Measurements from ENCODE around the gene CAP2.
"Not testable (repeated sequence)": the region's sequence is repeated elsewhere in the genome, so short reads cannot be mapped to it uniquely, and the experiment has no call there.

Gene CAP2

GRCh38 chr6:17501982-17502704 is 108.7 kb downstream of the CAP2 start:
- DNase-seq (ENCODE audit: low read depth in 2 of 2): no peak

DNA sequence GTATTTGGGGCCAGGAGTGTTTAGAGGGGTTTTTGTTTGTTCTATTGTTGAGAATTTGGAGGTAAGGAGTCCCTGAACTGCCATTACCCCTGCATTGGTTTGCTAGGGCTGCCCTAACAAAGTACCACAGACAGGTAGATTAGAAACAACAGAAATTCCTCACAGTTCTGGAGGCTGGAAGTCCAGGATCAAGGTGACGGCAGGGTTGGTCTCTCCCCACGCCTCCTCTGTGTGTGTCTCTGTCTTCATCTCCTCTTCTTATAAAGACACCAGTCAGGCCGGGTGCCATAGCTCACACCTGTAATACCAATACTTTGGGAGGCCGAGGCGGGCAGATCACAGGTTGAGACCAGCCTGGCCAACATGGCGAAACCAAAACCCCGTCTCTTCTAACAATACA is 109.7 kb downstream of the CAP2 start:
- no peak for DNase-seq (ENCODE audit: low read depth in 2 of 2)

DNA sequence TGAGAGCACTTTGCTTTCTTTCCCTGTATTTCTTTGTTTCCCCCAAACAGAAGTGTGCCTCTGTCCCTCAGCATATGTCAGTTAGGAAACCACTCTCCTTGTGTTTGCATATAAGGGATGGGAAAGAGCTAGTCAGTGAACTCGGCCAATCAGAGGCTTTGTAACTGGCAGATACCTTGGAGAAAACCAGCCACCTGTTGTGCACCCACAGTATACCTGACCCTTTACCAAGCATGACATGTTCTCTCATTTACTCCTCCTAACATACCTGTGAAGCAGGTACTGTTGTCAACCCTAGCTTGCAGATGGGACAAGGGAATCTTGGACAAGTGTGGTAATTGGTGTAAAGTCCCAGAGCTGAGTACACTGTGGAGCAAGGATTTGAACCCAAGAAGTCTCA is 110.6 kb downstream of the CAP2 start:
- no peak for DNase-seq (ENCODE audit: low read depth in 2 of 2)

DNA sequence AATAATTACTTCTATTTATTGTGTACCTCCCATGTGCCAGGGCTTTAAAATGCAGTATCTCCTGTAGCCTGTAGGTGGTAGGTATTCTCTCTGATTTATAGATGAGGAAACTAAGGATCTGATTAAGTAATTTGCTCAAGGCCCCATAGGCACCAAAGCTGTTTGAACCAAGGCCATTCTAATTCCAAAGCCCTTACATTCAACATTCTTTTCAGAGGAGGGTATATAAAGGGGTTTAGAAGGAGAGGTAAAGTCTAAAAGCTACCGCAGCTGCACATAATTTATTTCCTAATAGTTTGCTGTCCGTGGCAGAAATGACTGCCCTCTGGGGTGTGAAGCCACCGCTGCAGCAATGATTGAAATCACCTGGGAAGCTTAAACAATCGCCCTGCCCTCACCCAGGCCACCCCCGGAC is 111.7 kb downstream of the CAP2 start:
- no peak for DNase-seq (ENCODE audit: low read depth in 2 of 2)

DNA sequence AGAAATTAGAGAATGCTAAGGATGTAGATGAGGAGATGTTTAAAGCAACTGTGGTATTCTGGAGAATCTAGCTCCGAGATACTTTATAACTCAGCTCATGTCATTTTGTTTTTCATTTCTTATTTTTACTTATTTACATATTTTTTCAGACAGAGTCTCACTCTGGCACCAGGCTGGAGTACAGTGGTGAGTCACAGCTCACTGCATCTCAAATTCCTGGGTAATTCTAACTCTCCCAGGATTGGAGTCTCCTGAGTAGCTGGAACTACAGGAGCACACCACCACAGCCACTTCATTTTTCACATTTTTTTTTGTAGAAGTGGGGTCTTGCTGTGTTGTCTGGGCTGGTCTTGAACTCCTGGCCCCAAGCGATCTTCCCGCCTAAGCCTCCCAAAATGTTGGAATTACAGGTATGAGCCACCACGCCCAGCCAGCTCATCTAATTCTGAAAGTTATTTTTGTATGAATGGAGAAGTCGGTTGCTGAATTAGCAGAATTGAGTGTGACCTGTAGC is 112.4 kb downstream of the CAP2 start:
- DNase-seq (ENCODE audit: low read depth in 2 of 2): no peak

DNA sequence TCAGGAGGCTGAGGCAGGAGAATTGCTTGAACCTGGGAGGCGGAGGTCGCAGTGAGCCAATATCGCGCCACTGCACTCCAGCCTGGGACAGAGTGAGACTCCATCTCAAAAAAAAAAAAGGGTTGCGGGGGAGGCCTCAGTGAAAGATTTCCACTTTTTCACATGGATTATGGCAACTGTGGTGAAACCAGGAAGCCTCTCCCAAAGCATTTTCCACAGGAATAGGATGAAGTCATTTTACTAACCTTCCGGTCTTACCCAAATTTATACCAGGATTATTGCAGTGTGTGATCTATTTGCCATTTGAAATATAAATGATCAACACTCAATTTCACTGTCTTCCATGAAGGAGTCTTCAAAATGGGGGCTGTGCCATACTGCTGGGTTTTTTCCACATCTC is 113.1 kb downstream of the CAP2 start:
- no peak for DNase-seq (ENCODE audit: low read depth in 2 of 2)

GRCh38 chr6:17506962-17507361 is 113.6 kb downstream of the CAP2 start:
- DNase-seq (ENCODE audit: low read depth in 2 of 2): no peak

DNA sequence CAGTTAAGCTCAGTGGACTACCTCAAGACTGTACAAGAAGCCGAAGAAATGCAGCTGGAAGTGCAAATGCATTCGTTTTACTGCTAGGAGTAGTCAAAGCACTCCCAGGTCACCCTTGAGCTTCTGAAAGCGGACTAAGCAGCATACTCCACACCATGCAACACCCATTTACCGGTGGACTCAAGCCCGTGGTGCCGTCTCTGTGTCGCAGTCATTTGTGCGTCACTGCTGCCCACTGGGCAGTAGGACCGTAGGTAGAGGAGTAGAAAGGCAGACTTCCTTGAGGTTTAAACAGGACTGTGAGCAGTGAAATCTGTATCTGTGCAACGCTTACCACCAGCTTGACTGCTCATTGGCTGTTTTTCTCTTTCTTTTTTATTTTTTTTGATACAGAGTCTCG is 117.7 kb downstream of the CAP2 start:
- DNase-seq (ENCODE audit: low read depth in 2 of 2): no peak

DNA sequence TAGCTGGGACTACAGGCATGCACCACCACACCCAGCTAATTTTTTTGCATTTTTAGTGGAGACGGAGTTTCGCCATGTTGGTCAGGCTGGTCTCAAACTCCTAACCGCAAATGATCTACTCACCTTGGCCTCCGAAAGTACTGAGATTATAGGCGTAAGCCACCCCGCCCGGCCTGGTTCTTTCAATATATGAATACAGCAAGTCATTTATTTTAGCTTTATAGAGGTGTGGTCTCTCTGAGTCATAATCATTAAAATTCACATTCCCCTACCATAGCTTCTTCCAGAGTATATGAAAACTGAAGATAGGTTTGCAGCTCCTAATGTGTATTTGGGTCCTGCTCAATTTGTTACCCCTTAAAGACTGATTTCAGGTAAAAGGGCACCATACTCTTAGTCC is 118.2 kb downstream of the CAP2 start:
- DNase-seq (ENCODE audit: low read depth in 2 of 2): no peak

DNA sequence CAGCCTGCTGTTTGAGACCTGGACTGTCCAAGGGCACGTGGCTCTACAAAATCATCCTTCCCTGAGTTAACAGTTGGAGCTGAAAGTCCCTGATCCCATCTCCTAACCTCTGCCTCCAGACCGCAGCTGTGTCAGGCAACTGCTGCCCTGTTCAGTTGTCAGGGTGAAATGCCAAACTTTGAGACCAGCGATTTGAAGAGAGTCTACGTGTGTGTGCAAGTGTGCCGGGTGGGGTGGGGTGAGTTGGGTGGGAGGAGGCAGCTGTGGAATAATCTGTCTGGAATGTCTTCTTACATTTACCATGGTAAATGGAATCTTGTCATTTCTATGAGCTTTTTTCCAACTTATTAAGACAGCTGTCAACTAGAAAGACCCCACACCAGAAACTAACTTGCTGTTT is 125.7 kb downstream of the CAP2 start:
- DNase-seq (ENCODE audit: low read depth in 2 of 2): no peak

DNA sequence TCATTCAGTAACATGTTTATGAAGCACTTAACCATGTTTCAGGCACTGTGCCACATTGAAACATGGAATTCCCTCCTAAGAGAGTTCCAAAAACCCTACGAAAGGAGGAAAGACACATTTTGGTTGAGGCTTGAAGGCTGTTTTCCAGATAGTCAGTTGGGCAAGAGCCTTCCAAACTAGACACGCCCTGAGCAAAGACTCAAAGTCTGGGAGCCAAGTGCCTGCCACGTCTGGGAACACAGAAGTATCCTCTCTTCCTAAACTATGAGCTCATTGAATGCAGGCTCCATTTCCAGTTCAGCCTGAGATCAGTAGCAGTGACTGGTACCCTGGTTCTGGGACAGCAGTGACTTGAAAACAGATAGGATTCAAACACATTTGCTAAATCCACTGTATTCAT is 132.2 kb downstream of the CAP2 start:
- no peak for DNase-seq (ENCODE audit: low read depth in 2 of 2)

DNA sequence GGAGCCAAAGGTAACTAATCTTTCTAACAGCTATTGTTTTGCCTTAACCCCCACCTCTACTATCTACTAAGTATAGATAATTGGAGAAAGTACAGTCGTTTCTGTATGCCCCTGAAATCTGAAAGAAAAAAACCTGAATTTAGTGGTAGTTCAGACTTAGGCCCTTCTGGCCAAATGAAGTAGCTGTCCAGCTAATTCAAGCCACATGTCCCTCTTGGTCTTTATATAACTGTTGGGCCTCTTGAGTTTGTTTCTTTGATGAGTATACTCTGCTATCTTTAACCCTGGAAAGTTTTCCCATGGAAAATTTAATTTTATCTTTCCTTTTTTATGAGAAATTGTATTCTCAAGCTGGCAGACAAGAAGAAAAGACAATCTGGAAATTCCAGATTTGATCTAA is 133.7 kb downstream of the CAP2 start:
- no peak for DNase-seq (ENCODE audit: low read depth in 2 of 2)

DNA sequence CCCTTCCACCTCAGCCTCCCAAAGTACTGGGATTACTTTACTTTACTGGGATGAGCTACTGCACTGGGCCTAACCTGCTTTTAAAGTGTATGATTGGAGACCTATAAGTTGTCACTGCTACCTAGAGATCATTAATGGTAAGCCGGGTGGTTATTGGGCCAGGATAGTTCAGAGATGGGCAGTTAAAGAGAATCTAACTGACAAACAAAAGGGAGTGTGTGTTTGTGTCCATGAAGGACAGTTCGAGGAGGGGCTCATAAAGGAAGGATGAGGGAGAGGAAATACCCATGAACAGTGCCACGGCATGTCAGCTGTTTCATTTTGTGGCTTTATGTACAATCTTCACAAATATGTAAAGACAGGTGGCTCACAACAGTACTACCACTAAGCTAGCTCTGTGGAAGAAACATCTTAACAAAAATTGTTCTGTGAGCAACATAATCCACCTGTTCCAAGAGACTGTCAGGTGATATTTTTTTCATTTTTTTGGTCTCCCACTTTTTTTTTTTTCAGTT is 137.0 kb downstream of the CAP2 start:
- no peak for DNase-seq (ENCODE audit: low read depth in 2 of 2)

DNA sequence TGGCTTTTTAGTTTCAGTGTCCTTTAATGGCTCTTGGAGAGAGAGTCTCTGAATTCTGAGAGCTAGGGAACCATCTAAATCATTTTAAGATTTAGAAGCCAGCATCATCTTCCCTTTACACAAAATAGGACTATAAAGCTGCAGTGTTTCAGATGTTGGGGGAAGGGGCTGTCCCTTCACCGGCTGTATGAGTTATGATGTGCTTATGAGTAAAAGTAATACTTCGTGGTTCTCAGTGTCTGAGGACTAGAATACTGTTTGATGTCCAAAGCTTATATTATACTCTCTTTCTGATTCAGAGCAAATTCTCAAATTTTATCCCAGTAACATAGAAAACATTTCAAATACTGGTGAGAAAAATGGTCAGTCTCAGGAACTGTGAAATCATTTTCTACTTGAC is 143.2 kb downstream of the CAP2 start:
- peak in 1 of 2 donors; percentile 0 for DNase-seq (ENCODE audit: low read depth in 2 of 2)

DNA sequence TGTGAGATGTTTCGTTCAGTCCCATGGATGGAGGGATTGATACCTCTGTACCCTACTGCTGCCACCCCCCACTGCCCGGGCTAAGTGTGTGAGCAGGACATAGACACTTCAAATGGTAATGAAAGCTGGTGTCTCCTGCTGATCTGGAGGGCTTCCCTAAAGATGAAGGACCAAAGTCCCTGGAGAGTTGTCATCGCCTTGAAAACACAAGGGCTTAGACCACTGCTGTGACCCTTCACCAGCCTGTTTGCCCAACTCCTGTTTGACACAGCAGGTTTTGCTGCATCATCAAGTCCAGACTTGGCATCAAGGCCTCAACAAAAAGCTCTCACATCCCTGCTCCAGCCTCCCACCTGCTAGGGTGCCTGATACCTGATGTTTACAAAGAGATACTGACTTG is 148.8 kb downstream of the CAP2 start:
- no peak for DNase-seq (ENCODE audit: low read depth in 2 of 2)

- DNase-seq (ENCODE audit: low read depth in 2 of 2): not testable (repeated sequence)
Measured at GRCh38 chr6:17545681-17546080, 152.3 kb downstream of the CAP2 start.

DNA sequence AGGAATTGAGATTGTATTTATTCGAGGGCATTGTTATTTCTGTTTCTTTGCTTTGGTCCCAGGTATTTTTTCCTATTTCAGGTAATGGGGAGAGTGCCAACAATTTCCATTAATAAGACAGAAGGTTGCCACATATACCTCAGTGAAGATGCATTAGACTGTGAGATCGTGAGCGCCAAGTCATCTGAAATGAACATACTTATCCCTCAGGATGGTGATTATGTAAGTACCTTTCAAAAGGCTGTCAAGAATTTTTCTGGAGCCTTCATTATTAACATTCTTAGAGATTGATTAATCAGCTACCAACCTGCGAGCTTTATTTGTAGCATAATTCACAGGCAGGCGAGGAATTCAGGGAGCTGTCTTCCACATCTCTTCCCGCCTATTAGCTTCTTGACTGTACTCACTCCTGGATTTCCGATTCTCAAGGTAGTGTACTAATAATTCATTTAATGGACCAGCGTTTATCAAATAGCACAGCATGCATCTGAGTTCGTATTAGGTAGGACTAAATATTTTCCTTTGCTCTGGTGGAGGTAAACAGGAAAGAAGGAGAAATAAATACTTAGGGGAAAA is 158.1 kb downstream of the CAP2 start:
- no peak for DNase-seq (ENCODE audit: low read depth in 2 of 2)

GRCh38 chr6:17552861-17553260 is 159.5 kb downstream of the CAP2 start:
- DNase-seq (ENCODE audit: low read depth in 2 of 2): no peak

- DNase-seq (ENCODE audit: low read depth in 2 of 2): no peak
Measured at GRCh38 chr6:17556014-17556413, 162.6 kb downstream of the CAP2 start.

DNA sequence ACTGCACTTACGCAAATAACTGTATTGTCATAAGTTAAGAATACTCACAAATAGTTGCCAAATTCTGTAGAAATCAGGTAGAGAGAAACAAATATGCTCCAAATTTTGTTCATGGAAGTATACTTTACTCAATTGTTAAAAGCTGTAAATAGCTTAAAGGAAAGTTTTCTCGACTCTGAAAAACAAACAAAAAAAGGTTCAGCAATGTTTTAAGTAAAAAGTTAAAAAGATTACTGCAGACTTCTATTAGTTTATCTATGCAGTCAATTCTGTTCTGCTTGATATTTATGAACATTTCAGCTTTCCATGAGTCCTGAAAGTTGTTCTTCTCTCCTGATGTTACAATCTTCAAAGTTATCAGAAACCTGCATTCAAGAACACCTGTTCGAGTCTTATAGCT is 169.2 kb downstream of the CAP2 start:
- no peak for DNase-seq (ENCODE audit: low read depth in 2 of 2)

- DNase-seq (ENCODE audit: low read depth in 2 of 2): no peak
Measured at GRCh38 chr6:17565399-17565798, 172.0 kb downstream of the CAP2 start.

- DNase-seq (ENCODE audit: low read depth in 2 of 2): no peak
Measured at GRCh38 chr6:17574866-17575560, 181.6 kb downstream of the CAP2 start.

GRCh38 chr6:17577059-17577458 is 183.7 kb downstream of the CAP2 start:
- DNase-seq (ENCODE audit: low read depth in 2 of 2): no peak

Data from activated CD4-positive, alpha-beta T cell treated with anti-CD3 and anti-CD28 coated beads for 24 hours (primary cell).